Astrocyte (in vitro differentiated cells and primary cell): ENCODE data around the gene ARL6IP5. TPM values are rescaled to one million over a fixed set of nuclear protein-coding genes. Genes with fewer than 3 reads are reported as not detected.

Experiments
- DNase-seq: peaks from one replicate; pipeline ENCODE4 v3.0.0-alpha.2; 2010; ENCODE audit warnings: low read depth
- FAIRE-seq: peaks from 2 replicates; lab custom pipeline; 2011; peaks lifted over from hg19 to GRCh38; lab: Jason Lieb, UNC
- H2AFZ ChIP-seq: 2 replicates; pipeline ENCODE4 v1.6.0; 2012; ENCODE audit warnings: low read depth, low read length, inconsistent platforms
- H3K27ac ChIP-seq: 2 replicates; pipeline ENCODE4 v1.5.1; 2011; ENCODE audit warnings: low read depth, low read length, inconsistent platforms
- H3K27me3 ChIP-seq: 2 replicates; pipeline ENCODE4 v1.6.0; 2011; ENCODE audit warnings: low read length, inconsistent platforms; ENCODE audit not compliant: insufficient read depth
- H3K36me3 ChIP-seq: 2 replicates; pipeline ENCODE4 v1.5.1; 2011; ENCODE audit warnings: low read length, inconsistent platforms; ENCODE audit not compliant: insufficient read depth
- H3K4me1 ChIP-seq: 2 replicates; pipeline ENCODE4 v1.5.1; 2011; ENCODE audit warnings: low read length, inconsistent platforms; ENCODE audit not compliant: insufficient read depth
- H3K4me2 ChIP-seq: 2 replicates; pipeline ENCODE4 v1.6.0; 2012; ENCODE audit warnings: low read length, inconsistent platforms
- H3K4me3 ChIP-seq: 2 replicates; pipeline ENCODE4 v1.5.1; 2011; ENCODE audit warnings: low read depth, mild to moderate bottlenecking, low read length, inconsistent platforms; ENCODE audit not compliant: insufficient read depth
- H3K79me2 ChIP-seq: 2 replicates; pipeline ENCODE4 v1.6.0; 2012; ENCODE audit warnings: mild to moderate bottlenecking, low read length, inconsistent platforms; ENCODE audit not compliant: insufficient read depth
- H3K9ac ChIP-seq: 2 replicates; pipeline ENCODE4 v1.6.0; 2012; ENCODE audit warnings: mild to moderate bottlenecking, low read length, inconsistent platforms
- H3K9me3 ChIP-seq: 2 replicates; pipeline ENCODE4 v1.5.1; 2012; ENCODE audit warnings: low read depth, mild to moderate bottlenecking, low read length, inconsistent platforms; ENCODE audit not compliant: insufficient read depth
- H4K20me1 ChIP-seq: 2 replicates; pipeline ENCODE4 v1.6.0; 2012; ENCODE audit warnings: low read length, inconsistent platforms; ENCODE audit not compliant: insufficient read depth
- H3K27ac Mint-ChIP-seq: one replicate; pipeline ENCODE4 v1.8.0; 2021; ENCODE audit warnings: mild to moderate bottlenecking, mixed read lengths; ENCODE audit not compliant: unreplicated experiment
- H3K27me3 Mint-ChIP-seq: one replicate; pipeline ENCODE4 v1.8.0; 2021; ENCODE audit warnings: low read depth, mixed read lengths; ENCODE audit not compliant: unreplicated experiment
- H3K36me3 Mint-ChIP-seq: one replicate; pipeline ENCODE4 v1.8.0; 2021; ENCODE audit warnings: low read depth, mixed read lengths; ENCODE audit not compliant: unreplicated experiment
- H3K4me1 Mint-ChIP-seq: one replicate; pipeline ENCODE4 v1.8.0; 2021; ENCODE audit warnings: low read depth, mixed read lengths; ENCODE audit not compliant: unreplicated experiment
- H3K4me3 Mint-ChIP-seq: one replicate; pipeline ENCODE4 v1.8.0; 2021; ENCODE audit warnings: mild to moderate bottlenecking, moderate library complexity, mixed read lengths; ENCODE audit not compliant: unreplicated experiment
- H3K9me3 Mint-ChIP-seq: one replicate; pipeline ENCODE4 v1.8.0; 2021; ENCODE audit warnings: mild to moderate bottlenecking, mixed read lengths; ENCODE audit not compliant: unreplicated experiment
- EZH2 ChIP-seq: IDR thresholded peaks from 2 replicates; pipeline ENCODE4 v1.6.1; 2012; ENCODE audit warnings: mild to moderate bottlenecking, low read length, inconsistent platforms; ENCODE audit not compliant: insufficient read depth
- total RNA-seq: library from RNA; stranded (reverse); gene quantifications from 2 replicates; pipeline ENCODE4 v1.2.1, GENCODE V29; 2021
- TF ChIP-seq, protein P1 (sequence below): IDR thresholded peaks from 2 replicates; pipeline ENCODE4 v1.5.1; 2011; ENCODE audit warnings: low read depth, mild to moderate bottlenecking, inconsistent platforms, low read length, moderate library complexity; ENCODE audit not compliant: insufficient read depth

ARL6IP5 gene
- total RNA-seq, 1 donor from 2014 or later: 160 TPM

DNA sequence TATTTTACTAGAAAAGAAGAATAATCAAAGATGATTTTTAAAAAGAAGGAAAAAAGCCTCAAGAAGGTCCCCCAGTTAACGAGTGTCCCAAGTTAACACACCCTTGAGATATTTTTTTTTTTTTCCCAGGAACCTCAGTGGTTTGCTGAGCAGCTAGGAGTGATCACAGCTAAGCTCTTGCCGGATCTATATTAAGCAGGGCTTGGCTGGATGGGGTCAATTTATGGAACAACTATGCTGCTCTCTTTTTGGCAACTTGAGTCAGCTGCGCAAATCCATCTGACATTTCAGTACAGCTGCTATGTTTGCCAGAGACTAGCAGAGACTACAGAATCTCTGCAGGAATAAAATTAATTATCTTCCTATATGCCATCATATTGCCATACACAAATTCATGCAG is 37.7 kb downstream of the ARL6IP5 start, which contains the start of gene LMOD3:
TSS of gene LMOD3 (minus strand) at position 193 of the 400 bp plus-strand sequence. CDS start 209 bp downstream, outside the sequence.
- Mint-ChIP-seq H3K9me3 (no peaks in the 10 kb centered on the region), H3K36me3 (no peaks in the 10 kb centered on the region), H3K27ac (no peak within 1 kb of the TSS), H3K27me3 (no peaks in the 10 kb centered on the region), H3K4me1 (no peaks in the 10 kb centered on the region), H3K4me3 (no peak within 1 kb of the TSS)
- H3K9me3 ChIP-seq: no peaks in the 10 kb centered on the region
- H2AFZ ChIP-seq: no peak within 1 kb of the TSS
- H3K27ac ChIP-seq: no peak within 1 kb of the TSS
- no peaks in the 10 kb centered on the region for H3K79me2 ChIP-seq
- no peak within 1 kb of the TSS for H3K4me2 ChIP-seq
- TF ChIP-seq EZH2: no peak
- TF ChIP-seq, protein P1, sequence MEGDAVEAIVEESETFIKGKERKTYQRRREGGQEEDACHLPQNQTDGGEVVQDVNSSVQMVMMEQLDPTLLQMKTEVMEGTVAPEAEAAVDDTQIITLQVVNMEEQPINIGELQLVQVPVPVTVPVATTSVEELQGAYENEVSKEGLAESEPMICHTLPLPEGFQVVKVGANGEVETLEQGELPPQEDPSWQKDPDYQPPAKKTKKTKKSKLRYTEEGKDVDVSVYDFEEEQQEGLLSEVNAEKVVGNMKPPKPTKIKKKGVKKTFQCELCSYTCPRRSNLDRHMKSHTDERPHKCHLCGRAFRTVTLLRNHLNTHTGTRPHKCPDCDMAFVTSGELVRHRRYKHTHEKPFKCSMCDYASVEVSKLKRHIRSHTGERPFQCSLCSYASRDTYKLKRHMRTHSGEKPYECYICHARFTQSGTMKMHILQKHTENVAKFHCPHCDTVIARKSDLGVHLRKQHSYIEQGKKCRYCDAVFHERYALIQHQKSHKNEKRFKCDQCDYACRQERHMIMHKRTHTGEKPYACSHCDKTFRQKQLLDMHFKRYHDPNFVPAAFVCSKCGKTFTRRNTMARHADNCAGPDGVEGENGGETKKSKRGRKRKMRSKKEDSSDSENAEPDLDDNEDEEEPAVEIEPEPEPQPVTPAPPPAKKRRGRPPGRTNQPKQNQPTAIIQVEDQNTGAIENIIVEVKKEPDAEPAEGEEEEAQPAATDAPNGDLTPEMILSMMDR: no peak
- no peak within 1 kb of the TSS for H3K4me3 ChIP-seq
- FAIRE-seq (no peak), DNase-seq (no peak)
- no peaks in the 10 kb centered on the region for H3K36me3 ChIP-seq
- no peaks in the 10 kb centered on the region for H4K20me1 ChIP-seq
- H3K27me3 ChIP-seq: peaks cover 3% of the 10 kb centered on the region
- no peaks in the 10 kb centered on the region for H3K4me1 ChIP-seq
- no peak within 1 kb of the TSS for H3K9ac ChIP-seq

DNA sequence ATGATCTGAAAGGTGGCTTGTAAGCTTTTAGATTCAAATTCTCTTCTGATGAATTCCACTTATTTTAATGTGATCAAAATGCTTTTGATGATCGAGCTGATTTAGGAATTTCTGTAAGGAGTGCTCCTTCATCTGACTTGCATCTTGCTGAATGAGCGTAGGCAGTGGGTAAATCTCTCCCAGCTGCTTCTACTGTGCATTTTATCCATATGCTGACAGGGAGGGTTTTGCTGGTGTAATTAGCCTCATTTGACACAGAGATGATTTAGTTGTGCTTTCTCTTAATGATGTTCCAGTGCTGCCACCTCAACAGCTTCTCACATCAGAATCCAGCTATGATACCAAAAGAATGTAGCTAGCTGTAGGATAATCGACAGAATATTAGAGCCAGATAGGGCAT is 41.5 kb downstream of the ARL6IP5 start:
- no peaks in the 10 kb centered on the region for H3K9me3 ChIP-seq
- FAIRE-seq (no peak), DNase-seq (no peak)
- no peaks in the 10 kb centered on the region for H3K36me3 ChIP-seq
- peaks cover 3% of the 10 kb centered on the region for H3K27me3 ChIP-seq
- no peak overlapping the region for H2AFZ ChIP-seq
- H3K27ac ChIP-seq: no peak overlapping the region
- H3K4me3 ChIP-seq: no peak overlapping the region
- H3K4me3 Mint-ChIP-seq: no peak overlapping the region
- no peaks in the 10 kb centered on the region for H4K20me1 ChIP-seq
- no peaks in the 10 kb centered on the region for H3K27me3 Mint-ChIP-seq
- no peaks in the 10 kb centered on the region for H3K4me1 Mint-ChIP-seq
- TF ChIP-seq EZH2: no peak
- TF ChIP-seq, protein P1: no peak
- H3K4me1 ChIP-seq: no peaks in the 10 kb centered on the region
- H3K9me3 Mint-ChIP-seq: no peaks in the 10 kb centered on the region
- H3K27ac Mint-ChIP-seq: no peak overlapping the region
- H3K79me2 ChIP-seq: no peaks in the 10 kb centered on the region
- H3K9ac ChIP-seq: no peak overlapping the region
- no peak overlapping the region for H3K4me2 ChIP-seq
- no peaks in the 10 kb centered on the region for H3K36me3 Mint-ChIP-seq

DNA sequence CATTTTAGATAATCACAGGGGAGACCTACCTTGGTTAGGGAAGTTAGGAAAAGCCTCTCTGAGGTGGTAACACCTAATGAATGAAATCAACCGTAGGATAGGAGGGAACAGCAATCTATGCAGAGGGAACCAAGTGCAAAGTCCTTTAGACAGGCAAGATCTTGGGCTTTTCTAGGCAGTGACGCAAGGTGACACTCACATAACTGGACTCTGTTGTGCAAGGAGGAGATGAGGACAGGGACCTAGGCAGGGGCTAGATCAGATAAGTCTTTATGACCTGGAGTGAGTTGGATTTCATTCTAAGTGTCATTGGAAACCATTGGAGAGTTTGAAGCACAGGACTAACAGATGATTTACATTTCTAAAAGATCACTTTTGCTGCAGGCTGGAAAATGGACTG is 42.3 kb downstream of the ARL6IP5 start:
- H3K9me3 Mint-ChIP-seq: no peaks in the 10 kb centered on the region
- no peaks in the 10 kb centered on the region for H3K36me3 Mint-ChIP-seq
- H3K27me3 Mint-ChIP-seq: peaks cover 1% of the 10 kb centered on the region
- H3K27ac Mint-ChIP-seq: no peak overlapping the region
- Histone ChIP-seq H3K27ac (no peak overlapping the region), H3K4me2 (no peak overlapping the region), H3K36me3 (no peaks in the 10 kb centered on the region), H3K4me1 (no peaks in the 10 kb centered on the region), H3K79me2 (no peaks in the 10 kb centered on the region), H3K9me3 (no peaks in the 10 kb centered on the region), H4K20me1 (no peaks in the 10 kb centered on the region), H3K27me3 (peaks cover 3% of the 10 kb centered on the region), H3K9ac (no peak overlapping the region), H3K4me3 (no peak overlapping the region), H2AFZ (no peak overlapping the region)
- TF ChIP-seq, protein P1: no peak
- no peak for TF ChIP-seq EZH2
- H3K4me1 Mint-ChIP-seq: no peaks in the 10 kb centered on the region
- no peak overlapping the region for H3K4me3 Mint-ChIP-seq
- DNase-seq: no peak
- FAIRE-seq: no peak
